ENCODE measurements around the gene KIAA0825.

KIAA0825 gene

GRCh38 chr5:94391996-94392395 is 226.4 kb downstream of the KIAA0825 start:
- TF ChIP-seq HDGF (IDR thresholded peaks at IDR 0.05; ENCODE audit: borderline replicate concordance): no peak
- TF ChIP-seq L3MBTL2 (conservative IDR thresholded peaks at IDR 0.05): no peak
- TF ChIP-seq PKNOX1 (IDR thresholded peaks at IDR 0.05): no peak
- no peak for TF ChIP-seq CTBP1 (IDR thresholded peaks at IDR 0.05; ENCODE audit: borderline replicate concordance)
- TF ChIP-seq ELF4 (IDR thresholded peaks at IDR 0.05): no peak
- TF ChIP-seq BHLHE40 (IDR thresholded peaks at IDR 0.05; ENCODE audit: borderline replicate concordance): no peak
- TF ChIP-seq FOXA1 (IDR thresholded peaks at IDR 0.05): no peak
- TF ChIP-seq TARDBP (IDR thresholded peaks at IDR 0.05): no peak
- no peak for TF ChIP-seq SUZ12 (IDR thresholded peaks at IDR 0.05)
- no peak for TF ChIP-seq LEF1 (IDR thresholded peaks at IDR 0.05; ENCODE audit: borderline replicate concordance)
- TF ChIP-seq FOXM1 (IDR thresholded peaks at IDR 0.05; ENCODE audit: borderline replicate concordance): no peak
- TF ChIP-seq NFRKB (IDR thresholded peaks at IDR 0.05): no peak
- ChIA-PET POLR2A (no interaction called here), CTCF (no interaction called here)
- DNase-seq (ENCODE audit: extremely low spot score): no peak

- no peak for DNase-seq (ENCODE audit: extremely low spot score)
- CTCF ChIA-PET: no interaction called here
- POLR2A ChIA-PET: no interaction called here
- TF ChIP-seq FOXK2 (IDR thresholded peaks at IDR 0.05) (no peak), ARNT (IDR thresholded peaks at IDR 0.05) (no peak), CTBP1 (IDR thresholded peaks at IDR 0.05; ENCODE audit: borderline replicate concordance) (no peak), ZNF384 (IDR thresholded peaks at IDR 0.05) (no peak), PKNOX1 (IDR thresholded peaks at IDR 0.05) (no peak), HDGF (IDR thresholded peaks at IDR 0.05; ENCODE audit: borderline replicate concordance) (no peak), BHLHE40 (IDR thresholded peaks at IDR 0.05; ENCODE audit: borderline replicate concordance) (no peak), SUZ12 (IDR thresholded peaks at IDR 0.05) (no peak), NFRKB (IDR thresholded peaks at IDR 0.05) (no peak), LEF1 (IDR thresholded peaks at IDR 0.05; ENCODE audit: borderline replicate concordance) (no peak), L3MBTL2 (conservative IDR thresholded peaks at IDR 0.05) (no peak), ELF4 (IDR thresholded peaks at IDR 0.05) (no peak), SP1 (IDR thresholded peaks at IDR 0.05) (no peak), FOXA1 (IDR thresholded peaks at IDR 0.05) (no peak), FOXM1 (IDR thresholded peaks at IDR 0.05; ENCODE audit: borderline replicate concordance) (no peak), TARDBP (IDR thresholded peaks at IDR 0.05) (no peak)
Observed at GRCh38 chr5:94389515-94389899, 228.9 kb downstream of the KIAA0825 start.

- CTCF ChIA-PET: no interaction called here
- DNase-seq (ENCODE audit: extremely low spot score): no peak
- no peak for TF ChIP-seq HDGF (IDR thresholded peaks at IDR 0.05; ENCODE audit: borderline replicate concordance)
- no peak for TF ChIP-seq LEF1 (IDR thresholded peaks at IDR 0.05; ENCODE audit: borderline replicate concordance)
- TF ChIP-seq SP1 (IDR thresholded peaks at IDR 0.05): no peak
- no peak for TF ChIP-seq FOXK2 (IDR thresholded peaks at IDR 0.05)
- TF ChIP-seq ZNF384 (IDR thresholded peaks at IDR 0.05): no peak
- TF ChIP-seq CTBP1 (IDR thresholded peaks at IDR 0.05; ENCODE audit: borderline replicate concordance): no peak
- POLR2A ChIA-PET: no interaction called here
Observed at GRCh38 chr5:94388773-94389514, 229.5 kb downstream of the KIAA0825 start.

GRCh38 chr5:94385767-94386166 is 232.6 kb downstream of the KIAA0825 start:
- ChIA-PET CTCF (no interaction called here), POLR2A (no interaction called here)
- DNase-seq (ENCODE audit: extremely low spot score): no peak
- TF ChIP-seq ARNT (IDR thresholded peaks at IDR 0.05): no peak
- TF ChIP-seq HDGF (IDR thresholded peaks at IDR 0.05; ENCODE audit: borderline replicate concordance): no peak
- no peak for TF ChIP-seq ZNF384 (IDR thresholded peaks at IDR 0.05)
- no peak for TF ChIP-seq LEF1 (IDR thresholded peaks at IDR 0.05; ENCODE audit: borderline replicate concordance)
- no peak for TF ChIP-seq TARDBP (IDR thresholded peaks at IDR 0.05)
- TF ChIP-seq SP1 (IDR thresholded peaks at IDR 0.05): no peak
- TF ChIP-seq FOXM1 (IDR thresholded peaks at IDR 0.05; ENCODE audit: borderline replicate concordance): no peak
- TF ChIP-seq CTBP1 (IDR thresholded peaks at IDR 0.05; ENCODE audit: borderline replicate concordance): no peak
- TF ChIP-seq L3MBTL2 (conservative IDR thresholded peaks at IDR 0.05): no peak
- no peak for TF ChIP-seq NFRKB (IDR thresholded peaks at IDR 0.05)
- no peak for TF ChIP-seq PKNOX1 (IDR thresholded peaks at IDR 0.05)
- no peak for TF ChIP-seq FOXK2 (IDR thresholded peaks at IDR 0.05)
- no peak for TF ChIP-seq ELF4 (IDR thresholded peaks at IDR 0.05)
- TF ChIP-seq SUZ12 (IDR thresholded peaks at IDR 0.05): no peak
- no peak for TF ChIP-seq FOXA1 (IDR thresholded peaks at IDR 0.05)
- TF ChIP-seq BHLHE40 (IDR thresholded peaks at IDR 0.05; ENCODE audit: borderline replicate concordance): no peak

GRCh38 chr5:94378062-94378461 is 240.3 kb downstream of the KIAA0825 start:
- ChIA-PET CTCF (no interaction called here), POLR2A (no interaction called here)
- TF ChIP-seq ELF4 (IDR thresholded peaks at IDR 0.05) (no peak), NFRKB (IDR thresholded peaks at IDR 0.05) (no peak), PKNOX1 (IDR thresholded peaks at IDR 0.05) (no peak), FOXK2 (IDR thresholded peaks at IDR 0.05) (no peak), CTBP1 (IDR thresholded peaks at IDR 0.05; ENCODE audit: borderline replicate concordance) (no peak), LEF1 (IDR thresholded peaks at IDR 0.05; ENCODE audit: borderline replicate concordance) (no peak), SUZ12 (IDR thresholded peaks at IDR 0.05) (no peak)
- no peak for DNase-seq (ENCODE audit: extremely low spot score)
